Measurements from ENCODE around the gene SCFD2.
A peak's percentile ranks its signal among the peaks of the same experiment; 100 is the strongest.

The SCFD2 gene

DNA sequence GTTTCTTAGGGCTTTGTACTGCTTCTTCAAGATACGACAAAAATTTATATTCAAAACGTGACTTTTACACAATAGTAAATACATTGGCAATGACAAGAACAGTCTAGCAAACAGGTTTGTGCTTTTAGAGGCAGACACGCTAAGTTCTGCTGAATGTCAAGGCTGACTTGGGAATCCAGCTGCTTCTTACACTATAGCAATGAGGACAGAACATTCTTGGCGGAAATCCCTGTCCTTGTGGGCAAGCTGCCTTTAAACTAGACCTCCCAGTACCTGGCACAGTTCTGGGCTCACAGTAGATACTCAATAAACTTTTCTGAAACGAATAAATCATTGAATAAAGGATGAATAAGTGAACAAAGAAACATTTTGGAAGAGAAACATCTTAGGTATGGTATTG lies 355.5 kb downstream of the SCFD2 start:
- Histone ChIP-seq H3K79me2 (ENCODE audit: low read length) (no peaks in the 10 kb centered on the region), H3K27ac (ENCODE audit: low read length) (no peak overlapping the region), H3K4me3 (ENCODE audit: low read length) (no peak overlapping the region), H3K9ac (ENCODE audit: low read length) (no peak overlapping the region), H4K20me1 (ENCODE audit: insufficient read depth, low read length) (no peaks in the 10 kb centered on the region), H3K4me2 (ENCODE audit: low read length) (no peak overlapping the region), H3K27me3 (ENCODE audit: low read depth, low read length) (no peaks in the 10 kb centered on the region), H3K4me1 (ENCODE audit: low read length) (peaks cover 8% of the 10 kb centered on the region), H2AFZ (ENCODE audit: low read depth, low read length) (no peak overlapping the region), H3K36me3 (replicated peaks; ENCODE audit: low read depth, low read length) (no peaks in the 10 kb centered on the region), H3K9me3 (ENCODE audit: insufficient read depth, low read length) (no peaks in the 10 kb centered on the region)
- TF ChIP-seq, protein P1, sequence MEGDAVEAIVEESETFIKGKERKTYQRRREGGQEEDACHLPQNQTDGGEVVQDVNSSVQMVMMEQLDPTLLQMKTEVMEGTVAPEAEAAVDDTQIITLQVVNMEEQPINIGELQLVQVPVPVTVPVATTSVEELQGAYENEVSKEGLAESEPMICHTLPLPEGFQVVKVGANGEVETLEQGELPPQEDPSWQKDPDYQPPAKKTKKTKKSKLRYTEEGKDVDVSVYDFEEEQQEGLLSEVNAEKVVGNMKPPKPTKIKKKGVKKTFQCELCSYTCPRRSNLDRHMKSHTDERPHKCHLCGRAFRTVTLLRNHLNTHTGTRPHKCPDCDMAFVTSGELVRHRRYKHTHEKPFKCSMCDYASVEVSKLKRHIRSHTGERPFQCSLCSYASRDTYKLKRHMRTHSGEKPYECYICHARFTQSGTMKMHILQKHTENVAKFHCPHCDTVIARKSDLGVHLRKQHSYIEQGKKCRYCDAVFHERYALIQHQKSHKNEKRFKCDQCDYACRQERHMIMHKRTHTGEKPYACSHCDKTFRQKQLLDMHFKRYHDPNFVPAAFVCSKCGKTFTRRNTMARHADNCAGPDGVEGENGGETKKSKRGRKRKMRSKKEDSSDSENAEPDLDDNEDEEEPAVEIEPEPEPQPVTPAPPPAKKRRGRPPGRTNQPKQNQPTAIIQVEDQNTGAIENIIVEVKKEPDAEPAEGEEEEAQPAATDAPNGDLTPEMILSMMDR (IDR thresholded peaks at IDR 0.05; ENCODE audit: low read depth, low read length) = no peak
- TF ChIP-seq EZH2phosphoT487 (IDR thresholded peaks at IDR 0.05; ENCODE audit: low read depth) = no peak

GRCh38 chr4:53009824-53010223 lies 356.0 kb downstream of the SCFD2 start:
- no peak overlapping the region for H2AFZ ChIP-seq (ENCODE audit: low read depth, low read length)

GRCh38 chr4:53007024-53007423 lies 358.8 kb downstream of the SCFD2 start:
- no peaks in the 10 kb centered on the region for H3K27me3 ChIP-seq (ENCODE audit: low read depth, low read length)
- no peak overlapping the region for H3K4me2 ChIP-seq (ENCODE audit: low read length)
- no peak overlapping the region for H3K27ac ChIP-seq (ENCODE audit: low read length)
- H3K9me3 ChIP-seq (ENCODE audit: insufficient read depth, low read length) = no peaks in the 10 kb centered on the region
- H3K9ac ChIP-seq (ENCODE audit: low read length) = no peak overlapping the region
- no peaks in the 10 kb centered on the region for H4K20me1 ChIP-seq (ENCODE audit: insufficient read depth, low read length)
- no peak overlapping the region for H2AFZ ChIP-seq (ENCODE audit: low read depth, low read length)
- peaks cover 18% of the 10 kb centered on the region for H3K4me1 ChIP-seq (ENCODE audit: low read length)
- H3K36me3 ChIP-seq (replicated peaks; ENCODE audit: low read depth, low read length) = no peaks in the 10 kb centered on the region
- TF ChIP-seq, protein P1 (IDR thresholded peaks at IDR 0.05; ENCODE audit: low read depth, low read length) = no peak
- TF ChIP-seq EZH2phosphoT487 (IDR thresholded peaks at IDR 0.05; ENCODE audit: low read depth) = no peak
- H3K79me2 ChIP-seq (ENCODE audit: low read length) = no peaks in the 10 kb centered on the region
- no peak overlapping the region for H3K4me3 ChIP-seq (ENCODE audit: low read length)

More at GRCh38 chr4:53009824-53010223, 356.0 kb downstream of the SCFD2 start:
- H3K9ac ChIP-seq (ENCODE audit: low read length) = no peak overlapping the region
- H3K36me3 ChIP-seq (replicated peaks; ENCODE audit: low read depth, low read length) = no peaks in the 10 kb centered on the region
- H3K4me1 ChIP-seq (ENCODE audit: low read length) = peaks cover 13% of the 10 kb centered on the region
- peak overlapping the region; percentile 22; the same call in 1 of the 2 replicates for H3K4me2 ChIP-seq (ENCODE audit: low read length)
- no peak overlapping the region for H3K4me3 ChIP-seq (ENCODE audit: low read length)
- H3K79me2 ChIP-seq (ENCODE audit: low read length) = no peaks in the 10 kb centered on the region
- H3K27ac ChIP-seq (ENCODE audit: low read length) = no peak overlapping the region
- no peak for TF ChIP-seq EZH2phosphoT487 (IDR thresholded peaks at IDR 0.05; ENCODE audit: low read depth)
- TF ChIP-seq, protein P1 (IDR thresholded peaks at IDR 0.05; ENCODE audit: low read depth, low read length) = no peak
- no peaks in the 10 kb centered on the region for H3K27me3 ChIP-seq (ENCODE audit: low read depth, low read length)
- no peaks in the 10 kb centered on the region for H3K9me3 ChIP-seq (ENCODE audit: insufficient read depth, low read length)
- H4K20me1 ChIP-seq (ENCODE audit: insufficient read depth, low read length) = no peaks in the 10 kb centered on the region

- Histone ChIP-seq H3K27ac (ENCODE audit: low read length) (no peak overlapping the region), H3K4me2 (ENCODE audit: low read length) (no peak overlapping the region), H3K36me3 (replicated peaks; ENCODE audit: low read depth, low read length) (no peaks in the 10 kb centered on the region), H2AFZ (ENCODE audit: low read depth, low read length) (no peak overlapping the region), H3K9ac (ENCODE audit: low read length) (no peak overlapping the region), H3K4me3 (ENCODE audit: low read length) (no peak overlapping the region), H4K20me1 (ENCODE audit: insufficient read depth, low read length) (no peaks in the 10 kb centered on the region), H3K27me3 (ENCODE audit: low read depth, low read length) (no peaks in the 10 kb centered on the region), H3K79me2 (ENCODE audit: low read length) (no peaks in the 10 kb centered on the region), H3K9me3 (ENCODE audit: insufficient read depth, low read length) (no peaks in the 10 kb centered on the region), H3K4me1 (ENCODE audit: low read length) (peaks cover 18% of the 10 kb centered on the region)
- TF ChIP-seq, protein P1 (IDR thresholded peaks at IDR 0.05; ENCODE audit: low read depth, low read length) = no peak
Measured at GRCh38 chr4:53005808-53006207, 360.1 kb downstream of the SCFD2 start.
